NCI-H1436 (cell line): ENCODE results near the gene MAP6D1.

ENCODE experiments used
- DNase-seq: peaks from one replicate; lab custom pipeline; 2025; lab: John Stamatoyannopoulos, UW

MAP6D1 gene

DNA sequence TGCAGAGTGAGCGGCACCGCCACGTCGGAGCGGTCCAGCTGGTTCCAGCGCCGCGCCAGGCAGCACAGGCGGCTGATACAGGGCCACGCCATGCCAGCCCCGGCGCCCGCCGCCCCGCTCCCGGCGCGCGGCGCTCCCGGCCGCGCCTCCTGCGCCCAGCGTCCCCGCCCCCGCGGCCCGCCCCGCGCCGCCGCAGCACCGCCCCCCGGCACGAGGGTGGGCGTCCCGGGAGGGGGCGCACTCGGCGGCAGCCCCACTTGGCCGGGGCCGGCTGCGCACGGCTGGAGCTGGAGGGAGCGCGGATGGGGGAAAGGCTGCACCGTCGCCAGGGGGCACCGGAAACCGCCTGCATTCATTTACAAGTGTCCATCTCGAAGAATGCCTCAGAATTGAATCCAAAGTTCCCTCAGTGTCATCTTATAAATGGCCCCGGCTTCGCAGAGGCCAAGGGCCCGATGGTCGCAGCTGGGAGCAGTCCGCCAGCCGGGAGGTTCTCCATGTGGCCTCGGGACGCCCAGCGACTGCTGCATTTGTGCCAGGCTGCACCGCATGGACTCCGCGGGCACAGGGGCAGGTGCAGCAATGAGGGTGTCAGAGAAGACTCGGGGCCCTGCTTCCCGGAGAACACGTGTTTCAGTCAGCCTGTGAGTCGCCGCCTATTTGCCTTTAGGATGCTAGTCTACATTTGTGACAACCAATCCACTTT lies at the start of gene MAP6D1:
MAP6D1 (minus strand) TSS at position 122 of the 706 bp plus-strand sequence; CDS start at position 92, 30 bp downstream.
- DNase-seq = peak; percentile 50

GRCh38 chr3:183873914-183874313 lies 48.5 kb upstream of the MAP6D1 start:
- no peak for DNase-seq

GRCh38 chr3:183871541-183871940 lies 46.2 kb upstream of the MAP6D1 start:
- no peak for DNase-seq

DNA sequence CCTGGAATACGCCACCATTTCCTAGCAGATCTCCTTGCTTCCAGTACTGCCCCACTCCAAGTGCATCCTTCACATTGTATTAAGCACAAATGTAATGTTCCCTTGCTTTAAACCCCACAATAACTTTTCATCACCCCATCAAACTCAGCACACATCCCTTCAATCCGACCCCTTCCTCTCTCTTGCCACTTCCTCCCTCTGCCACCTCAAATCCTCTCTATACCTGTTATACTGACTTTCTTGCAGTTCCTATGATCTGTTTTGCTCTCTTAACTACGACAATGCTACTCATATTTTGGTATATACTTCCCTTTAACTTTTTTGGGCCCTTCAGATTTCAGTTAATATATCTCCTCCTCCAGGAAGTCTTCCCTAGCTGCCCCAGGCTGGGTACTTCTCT lies 45.2 kb upstream of the MAP6D1 start:
- no peak for DNase-seq

DNA sequence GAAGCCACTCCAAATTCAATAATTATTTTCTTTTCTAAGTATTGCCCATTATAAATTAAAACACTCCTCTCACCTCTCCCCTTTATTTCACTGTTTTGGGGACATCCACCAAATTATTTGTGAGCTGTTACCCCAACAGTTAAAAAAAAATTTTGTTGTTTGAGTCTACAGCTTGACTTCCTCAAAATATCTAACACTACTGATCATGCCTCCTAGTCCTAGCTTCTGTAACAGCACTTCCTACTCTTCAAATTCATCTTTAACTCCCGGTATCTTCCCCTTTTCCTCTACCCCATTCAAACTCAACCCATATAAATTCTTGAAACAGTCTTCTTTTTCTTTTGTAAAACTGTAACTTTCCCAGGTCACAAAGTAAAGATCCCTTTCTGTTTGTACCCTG lies 43.4 kb upstream of the MAP6D1 start:
- DNase-seq = no peak

DNA sequence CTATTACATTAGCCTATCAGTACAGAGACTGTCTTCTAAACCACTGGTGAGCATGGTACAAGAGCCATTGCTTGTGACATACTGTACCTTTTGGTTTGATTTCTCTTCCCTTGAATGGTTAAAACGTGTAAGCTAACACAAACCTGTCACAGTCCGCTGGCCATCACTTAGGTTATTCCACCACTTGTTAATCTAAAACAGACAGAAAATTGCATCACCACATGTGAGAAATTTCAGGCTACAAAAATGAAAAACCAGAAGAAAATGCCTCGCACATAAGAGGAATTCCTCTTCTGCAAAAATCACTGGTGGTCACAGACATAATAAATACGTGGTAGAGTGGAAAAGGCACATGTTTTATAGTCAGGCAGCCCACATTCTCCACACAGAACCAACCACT lies 37.2 kb upstream of the MAP6D1 start:
- DNase-seq = no peak

- no peak for DNase-seq
These were observed 32.5 kb upstream of the MAP6D1 start for GRCh38 chr3:183857863-183858262.

DNA sequence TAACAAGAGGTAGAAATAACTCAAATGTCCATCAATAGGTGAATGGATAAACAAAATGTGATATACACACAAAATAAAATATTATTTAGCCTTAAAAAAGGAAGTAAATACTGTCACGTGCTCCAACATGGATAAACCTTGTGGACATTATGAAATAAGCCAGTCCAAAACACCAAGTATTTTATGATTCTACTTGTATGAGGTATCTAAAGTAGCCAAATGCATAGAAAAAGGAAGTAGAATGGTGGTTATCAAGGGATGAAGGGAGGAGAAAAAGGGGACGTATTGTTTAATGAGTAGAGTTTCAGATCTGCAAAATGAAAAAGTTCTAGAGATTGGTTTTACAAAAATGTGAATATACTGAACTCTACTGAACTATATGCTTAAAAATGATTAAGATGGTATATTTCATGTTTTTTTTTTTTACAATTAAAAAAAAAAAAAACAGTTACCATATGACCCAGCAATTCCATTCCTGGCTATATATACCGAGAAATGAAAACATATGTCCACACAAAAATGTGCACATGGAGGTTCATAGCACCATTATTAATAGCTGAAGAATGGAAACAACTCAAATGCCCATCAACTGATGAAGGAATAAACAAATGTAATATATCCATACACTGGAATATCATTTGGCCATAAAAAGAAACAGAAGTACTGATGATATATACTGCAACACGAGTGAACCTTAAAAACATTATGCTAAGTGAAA lies 29.1 kb upstream of the MAP6D1 start:
- no peak for DNase-seq

- no peak for DNase-seq
These were observed 20.4 kb upstream of the MAP6D1 start for GRCh38 chr3:183845608-183846288.

GRCh38 chr3:183845090-183845489 lies 19.7 kb upstream of the MAP6D1 start:
- no peak for DNase-seq

DNA sequence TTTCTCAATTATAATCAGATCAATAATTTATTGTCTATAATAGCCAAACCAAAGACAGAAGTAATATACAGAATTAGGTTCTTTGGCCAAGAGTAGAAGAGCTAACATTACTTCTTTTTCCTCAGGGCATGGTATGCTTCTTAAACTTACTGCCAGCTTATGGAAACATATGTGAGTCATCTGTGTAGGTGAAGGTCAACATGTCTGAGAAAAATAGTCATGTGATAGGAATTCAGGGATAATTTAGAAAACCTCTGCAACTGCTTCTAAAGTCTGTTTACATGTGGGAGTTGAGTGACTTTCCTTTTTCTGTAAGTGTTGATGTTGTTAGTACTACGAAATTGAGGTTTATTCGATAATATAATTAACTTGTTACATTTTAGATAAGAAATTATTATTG lies 19.2 kb upstream of the MAP6D1 start:
- DNase-seq = no peak

DNA sequence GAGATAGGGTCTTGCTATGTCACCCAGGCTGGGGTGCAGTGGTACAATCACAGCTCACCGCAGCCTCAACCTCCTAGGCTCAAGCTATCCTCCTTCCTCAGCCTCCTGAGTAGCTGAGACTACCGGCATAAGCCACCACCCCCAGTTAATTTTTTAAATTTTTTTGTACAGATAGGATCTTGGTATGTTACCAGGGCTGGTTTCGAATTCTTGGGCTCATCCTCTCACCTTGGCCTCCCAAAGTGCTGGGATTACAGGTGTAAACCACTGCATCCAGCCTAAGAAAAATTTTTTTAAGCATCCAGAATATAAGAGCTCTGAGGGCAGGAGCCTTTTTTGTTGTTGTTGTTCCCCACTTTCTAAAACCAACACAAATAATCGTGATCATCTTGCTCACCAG lies 14.4 kb upstream of the MAP6D1 start:
- no peak for DNase-seq

GRCh38 chr3:183837894-183838293 lies 12.5 kb upstream of the MAP6D1 start:
- DNase-seq = no peak

- no peak for DNase-seq
These were observed 12.0 kb upstream of the MAP6D1 start for GRCh38 chr3:183837390-183837789.

DNA sequence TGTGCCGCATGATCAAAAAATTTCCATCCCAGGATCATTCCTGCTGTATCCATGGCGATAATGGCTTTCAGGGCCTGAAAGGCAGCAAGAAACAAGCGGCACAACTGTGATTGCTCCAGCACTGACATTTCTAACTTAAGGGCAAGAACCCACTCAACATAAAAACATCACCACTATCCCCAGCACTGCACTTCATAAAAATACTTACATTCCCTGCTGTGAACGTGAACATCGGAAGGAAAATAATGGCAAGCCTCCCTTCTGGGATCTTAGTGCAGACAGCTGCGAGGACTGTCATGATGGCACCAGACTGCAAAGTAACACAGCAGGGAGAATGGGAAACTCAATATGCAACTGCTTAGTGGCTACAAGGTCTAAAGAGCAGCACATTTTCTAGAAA lies 8.1 kb upstream of the MAP6D1 start:
- DNase-seq = no peak

DNA sequence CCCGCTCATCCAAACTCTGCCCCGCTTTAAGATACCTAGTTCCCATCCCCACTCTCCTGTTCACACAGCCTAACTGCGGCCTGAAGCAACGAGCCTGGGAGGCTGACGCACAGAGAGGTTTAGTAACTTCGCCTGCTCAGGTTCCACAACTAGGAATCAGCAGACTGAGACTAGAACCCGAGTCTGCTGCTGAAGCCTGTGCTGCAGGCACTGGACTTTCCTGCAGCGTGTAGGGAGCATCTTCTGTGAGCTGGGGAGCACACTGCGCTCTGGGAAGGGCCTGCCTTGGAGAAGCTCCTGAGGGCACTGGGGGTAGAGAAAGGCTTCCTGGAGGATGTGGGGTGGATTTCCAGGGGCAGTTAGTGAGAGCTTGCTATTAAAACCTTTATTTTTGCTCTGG lies 4.8 kb upstream of the MAP6D1 start:
- DNase-seq = no peak

GRCh38 chr3:183829466-183829865 lies 4.1 kb upstream of the MAP6D1 start:
- no peak for DNase-seq

- no peak for DNase-seq
These were observed 3.1 kb upstream of the MAP6D1 start for GRCh38 chr3:183828538-183828870.

DNA sequence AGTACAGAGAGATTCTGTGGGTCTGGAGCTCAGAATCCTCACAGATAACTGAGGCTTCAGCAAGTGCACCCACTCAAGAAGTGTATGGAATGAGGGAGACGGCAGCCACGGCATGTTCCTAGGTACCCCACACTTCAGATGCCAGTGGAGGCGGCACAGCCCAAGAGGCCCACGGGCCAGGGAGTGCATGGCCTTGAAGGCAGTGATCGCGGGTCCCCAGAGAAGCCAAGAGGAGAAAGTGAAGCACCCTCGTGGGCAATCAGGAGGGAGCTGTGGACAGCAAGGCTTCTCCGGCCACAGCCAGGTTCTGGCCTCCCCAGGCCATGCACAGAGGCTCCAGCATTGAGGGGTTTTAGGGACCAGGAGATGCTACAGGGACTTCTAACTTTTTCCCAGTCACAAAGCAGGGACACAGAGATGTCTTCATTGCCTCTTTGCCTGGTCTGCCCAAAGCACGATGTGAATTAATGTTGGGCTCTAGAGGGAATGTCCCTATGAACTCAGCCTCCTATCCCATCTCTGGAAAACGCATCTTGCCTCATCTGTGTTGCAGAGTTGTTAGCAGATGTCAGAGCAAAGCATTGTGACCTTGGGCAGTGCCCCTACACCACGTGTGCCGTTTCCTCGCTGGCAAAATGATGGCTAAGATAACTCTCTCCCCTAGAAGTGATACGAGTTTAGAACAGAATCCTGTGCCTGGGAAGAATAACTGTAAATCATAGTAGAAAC lies 2.6 kb upstream of the MAP6D1 start:
- no peak for DNase-seq

- no peak for DNase-seq
These were observed 1.3 kb upstream of the MAP6D1 start for GRCh38 chr3:183826448-183827250.

GRCh38 chr3:183824761-183825455 lies 469 bp downstream of the MAP6D1 start:
- no peak for DNase-seq
